Activated CD8-positive, alpha-beta memory T cell treated with anti-CD3 and anti-CD28 coated beads, Interleukin-2, amount 50 U/mL, for 48 hours (primary cell): ENCODE results near the gene CHI3L2.

Experiments
- DNase-seq: peaks from one replicate; pipeline ENCODE4 v3.0.0-alpha.2; 2020

The CHI3L2 gene

GRCh38 chr1:111256988-111257658, 29.6 kb downstream of the CHI3L2 start:
- no peak for DNase-seq

- no peak for DNase-seq
These were observed 40.4 kb downstream of the CHI3L2 start for GRCh38 chr1:111267801-111268508.

DNA sequence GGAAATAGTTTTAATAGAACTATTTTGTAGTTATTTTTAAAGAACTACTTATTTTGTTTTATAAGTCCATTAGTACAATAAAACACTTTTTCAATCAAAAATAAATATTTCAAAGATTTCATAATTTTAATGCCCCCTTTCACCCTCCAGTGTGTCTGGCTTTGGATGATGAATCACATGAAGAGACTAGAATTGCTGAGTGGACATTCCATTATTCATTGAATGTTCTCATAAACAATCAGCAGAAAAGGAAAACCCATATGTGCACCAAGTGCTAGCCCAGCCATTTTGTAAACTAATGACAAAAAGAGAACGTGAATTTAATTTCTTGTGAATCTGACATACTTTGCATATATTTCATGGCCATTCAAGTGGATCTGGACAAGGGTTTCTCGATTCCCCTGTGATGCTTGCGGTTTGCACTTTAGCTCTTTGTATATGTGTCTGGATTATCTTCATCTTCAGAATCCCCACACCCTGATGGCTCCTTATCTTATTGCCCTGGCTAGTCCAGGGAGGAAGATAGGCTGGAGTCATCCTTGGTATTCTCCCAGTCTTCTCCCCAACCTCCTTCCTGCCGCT, 42.4 kb downstream of the CHI3L2 start:
- no peak for DNase-seq

DNA sequence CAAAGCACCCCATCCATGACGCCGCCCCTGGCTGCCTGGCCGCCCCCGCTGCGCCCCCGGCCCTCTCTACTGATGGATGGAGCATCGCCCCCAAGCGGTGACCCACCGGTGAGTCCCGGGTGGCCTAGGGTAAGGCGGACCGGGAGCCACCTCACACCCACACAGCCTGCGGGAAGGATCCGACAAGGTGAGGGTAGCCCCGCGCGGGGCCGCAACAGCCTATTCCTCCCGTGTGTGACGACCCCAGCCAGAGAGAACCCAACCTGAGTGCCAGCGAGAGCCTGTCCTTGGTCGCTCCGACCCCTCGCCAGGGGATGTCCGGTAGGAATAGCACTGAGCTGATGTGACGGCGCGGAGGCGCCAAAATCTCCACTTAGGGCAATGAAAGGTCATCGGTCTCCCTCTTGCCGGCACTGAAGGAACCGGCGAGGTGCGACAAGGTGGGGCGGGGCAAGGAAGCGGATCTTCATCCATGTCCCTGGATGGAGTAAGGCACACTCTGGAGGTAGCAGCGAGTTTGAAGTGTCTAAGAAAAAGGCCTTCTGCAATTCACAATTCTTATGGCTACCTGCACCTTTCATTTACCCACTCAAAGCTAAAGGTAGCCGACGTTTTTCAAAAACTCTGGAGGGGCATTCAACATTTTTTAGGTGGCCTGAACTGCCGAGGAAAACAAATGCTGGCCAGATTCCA, 43.4 kb downstream of the CHI3L2 start:
- DNase-seq, result no peak

GRCh38 chr1:111271464-111271801, 43.9 kb downstream of the CHI3L2 start:
- no peak for DNase-seq

DNA sequence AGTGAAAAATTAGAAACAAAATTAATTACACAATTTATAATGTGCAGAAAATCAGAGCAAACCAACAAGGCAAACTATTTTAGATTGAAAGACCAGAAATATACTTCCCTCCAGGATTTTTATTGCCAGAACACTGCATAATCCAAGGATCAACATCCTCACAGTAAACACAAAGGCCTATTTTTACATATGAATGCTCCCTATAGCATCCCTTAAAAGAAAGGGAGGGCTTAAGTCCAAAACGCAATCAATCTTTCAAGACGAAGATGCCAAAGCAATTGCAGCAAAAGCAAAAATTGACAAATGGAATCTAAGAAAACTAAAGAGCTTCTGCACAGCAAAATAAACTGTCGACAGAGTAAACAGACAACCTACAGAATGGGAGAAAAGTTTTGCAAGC, 44.6 kb downstream of the CHI3L2 start:
- DNase-seq, result no peak

DNA sequence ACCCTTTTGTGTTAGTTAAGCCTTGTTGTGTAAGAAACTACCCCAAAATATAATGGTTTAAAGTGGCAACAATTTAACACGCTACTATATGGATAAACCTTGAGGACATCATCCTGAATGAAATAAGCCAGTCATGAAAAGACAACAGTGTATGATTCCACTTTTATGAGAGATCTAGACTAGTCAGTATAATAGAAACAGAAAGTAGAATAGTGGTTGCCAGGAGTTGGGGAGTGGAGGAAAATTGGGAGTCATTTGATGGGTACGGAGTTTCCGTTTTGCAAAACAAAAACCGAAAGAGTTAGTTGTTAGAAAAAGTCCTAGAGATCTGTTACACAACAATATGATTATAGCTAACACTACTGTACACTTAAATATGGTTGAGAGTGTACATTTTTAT, 47.1 kb downstream of the CHI3L2 start:
- DNase-seq, result no peak

DNA sequence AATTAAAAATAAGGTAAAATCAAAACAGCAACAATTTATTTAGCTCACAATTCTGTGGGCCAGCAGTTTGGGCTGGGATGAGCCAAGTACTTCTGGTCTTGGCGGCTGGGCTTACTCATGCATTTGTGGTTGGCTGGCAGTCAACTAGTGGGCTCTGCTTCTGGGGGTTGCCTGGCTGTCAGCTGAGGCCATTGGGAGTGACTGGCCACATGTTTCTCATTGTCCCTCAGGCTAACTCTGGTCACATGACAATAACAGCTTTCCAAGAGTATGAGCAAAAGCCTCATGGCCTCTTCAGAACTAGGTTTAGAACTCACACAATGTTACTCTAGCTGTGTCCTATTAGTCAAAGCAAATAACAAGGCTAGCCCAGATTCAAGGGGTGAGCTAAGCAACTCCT, 47.6 kb downstream of the CHI3L2 start:
- peak; percentile 61 for DNase-seq

- no peak for DNase-seq
These were observed 48.4 kb downstream of the CHI3L2 start for GRCh38 chr1:111275780-111276433.

DNA sequence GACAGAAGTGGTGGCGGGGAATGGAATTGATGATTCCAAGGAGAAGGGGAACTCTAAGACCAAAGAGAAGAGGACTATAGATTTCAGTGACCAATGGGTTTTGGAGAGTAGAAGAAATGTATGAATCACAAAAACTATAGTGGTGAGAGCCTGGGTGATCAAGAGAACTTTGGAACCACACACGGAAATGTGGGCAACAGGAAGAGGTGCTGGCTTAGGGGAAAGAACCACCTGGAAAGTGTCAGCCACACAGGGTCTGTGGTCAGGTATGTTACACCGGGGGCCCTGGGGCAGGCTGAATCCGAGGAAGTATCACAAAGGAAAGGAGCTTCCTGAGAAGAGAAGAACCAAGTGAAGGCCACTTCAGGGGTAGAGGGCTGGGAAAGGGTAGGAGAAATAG, 51.6 kb downstream of the CHI3L2 start:
- no peak for DNase-seq

- DNase-seq, result no peak
These were observed 52.8 kb downstream of the CHI3L2 start for GRCh38 chr1:111280267-111280666.

GRCh38 chr1:111281411-111281810, 53.9 kb downstream of the CHI3L2 start:
- no peak for DNase-seq

DNA sequence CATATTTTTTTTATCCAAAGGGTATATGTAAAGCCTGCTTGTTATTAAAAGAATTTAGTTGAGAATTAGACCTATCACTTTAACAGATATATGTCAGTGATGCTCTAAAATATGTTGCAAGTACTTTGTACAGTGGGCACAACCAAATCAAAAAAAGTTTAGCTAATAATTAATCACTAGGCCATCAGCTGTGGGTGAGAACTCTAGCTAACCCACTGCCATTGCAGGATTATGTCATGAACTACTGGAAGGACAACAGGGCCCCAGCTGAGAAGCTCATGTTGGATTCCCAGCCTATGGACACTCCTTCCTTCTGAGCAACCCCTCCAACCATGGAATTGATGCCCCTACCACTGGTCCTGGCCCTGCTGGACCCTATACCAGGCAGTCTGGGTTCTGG, 56.3 kb downstream of the CHI3L2 start:
- DNase-seq, result no peak

DNA sequence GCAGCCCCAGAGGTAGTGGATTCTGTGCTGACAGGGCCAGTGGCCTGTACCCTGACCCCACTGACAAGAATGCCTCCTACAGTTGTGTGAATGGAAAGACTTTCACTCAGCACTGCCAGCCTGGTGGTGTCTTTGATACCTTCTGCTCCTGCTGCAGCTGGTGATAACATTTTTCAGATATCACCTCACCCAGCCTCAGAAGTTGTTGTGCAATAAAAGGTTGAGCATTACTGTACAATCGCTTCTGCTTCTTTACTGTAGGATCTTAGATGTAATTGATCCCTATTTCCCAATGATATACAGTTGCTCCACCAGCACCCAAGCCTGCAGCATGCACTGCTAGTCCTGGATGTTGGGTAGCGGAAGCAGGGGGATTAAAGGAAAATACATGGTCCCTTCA, 58.4 kb downstream of the CHI3L2 start:
- no peak for DNase-seq

DNA sequence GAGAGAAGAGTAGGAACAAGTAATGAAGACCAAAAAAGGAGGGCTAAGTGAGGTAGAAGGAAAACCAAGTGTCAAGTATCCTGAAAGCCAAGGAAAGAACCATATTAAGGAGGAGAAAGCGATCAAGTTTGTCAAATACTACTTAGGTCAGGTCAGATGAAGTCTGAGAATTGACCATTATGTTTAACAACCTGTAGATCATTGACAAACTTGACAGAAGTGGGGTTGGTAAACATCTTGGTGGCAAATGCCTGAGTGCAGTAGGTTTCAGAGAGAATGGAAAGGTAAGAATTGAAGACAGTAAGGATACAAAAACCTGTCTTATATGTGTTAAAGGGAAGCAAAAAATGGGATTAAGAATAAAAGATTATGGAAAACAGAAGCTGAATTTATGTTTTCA, 59.4 kb downstream of the CHI3L2 start:
- no peak for DNase-seq

- no peak for DNase-seq
These were observed 61.9 kb downstream of the CHI3L2 start for GRCh38 chr1:111289371-111289770.

GRCh38 chr1:111290104-111290503, 62.6 kb downstream of the CHI3L2 start:
- DNase-seq, result no peak

DNA sequence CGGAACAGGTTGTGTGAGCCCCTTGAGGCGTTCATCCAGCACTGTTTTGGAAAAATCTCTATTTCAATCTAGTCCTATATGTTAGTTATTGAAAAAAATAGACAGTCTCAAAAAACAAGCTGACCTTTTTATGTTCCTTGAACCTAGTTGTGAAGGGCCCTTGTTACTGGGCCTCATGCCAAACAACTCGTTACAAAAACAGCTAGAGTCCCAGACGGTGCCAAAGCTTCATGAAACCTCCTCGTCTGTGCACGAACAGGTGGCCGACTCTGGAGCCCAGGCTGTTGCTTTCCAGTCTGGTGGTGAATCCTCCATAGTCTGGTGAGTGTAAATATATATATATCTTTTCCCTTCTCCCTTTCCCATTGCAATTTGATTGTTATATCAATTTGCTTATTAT, 63.1 kb downstream of the CHI3L2 start, which contains the start of gene CHIA:
CHIA (plus strand) TSS at position 222 of the 400 bp plus-strand sequence. CDS start 19,617 bp downstream, outside the sequence.
- DNase-seq, result no peak
